Panc1 (cell line): Measurements from ENCODE around the gene CDH15. TPM values are rescaled to one million over a fixed set of nuclear protein-coding genes. Genes with fewer than 3 reads are reported as not detected.

Experiments used
- ATAC-seq: fragments of 200-7000 bp; cut with Tn5 transposase; 2 replicates; pipeline ENCODE4 v1.9.1; 2020; ENCODE audit warnings: mild to moderate bottlenecking, moderate library complexity
- BruUV-seq: library from RNA; stranded (reverse); fragments of 400-500 nt; replicated peaks from 2 replicates; lab custom pipeline; 2021; lab: Mats Ljungman, UMichigan
- CTCF ChIA-PET: fragments of 300-600 bp; sonication (Branson Sonifier 250); formaldehyde crosslinking; loops from one replicate; lab custom pipeline; 2022; ENCODE audit warnings: antibody characterized with exemption; lab: Charles Lee
- POLR2A ChIA-PET: fragments of 300-600 bp; sonication (Branson Sonifier 250); formaldehyde crosslinking; loops from one replicate; lab custom pipeline; 2022; ENCODE audit warnings: antibody characterized with exemption; lab: Charles Lee
- DNase-seq: peaks from one replicate; pipeline ENCODE4 v3.0.0-alpha.2; 2010; ENCODE audit warnings: low read depth, low spot score
- H3K27ac ChIP-seq: 2 replicates; pipeline ENCODE4 v1.5.1; 2011; ENCODE audit warnings: mild to moderate bottlenecking, low read length, inconsistent platforms
- H3K27me3 ChIP-seq: fragments of 200-500 bp; sonication (Bioruptor generic); 2 replicates; pipeline ENCODE4 v1.6.0; 2014; ENCODE audit warnings: low read length, inconsistent platforms; ENCODE audit not compliant: control insufficient read depth, insufficient read depth
- H3K36me3 ChIP-seq: fragments of 200-500 bp; sonication (Bioruptor generic); 2 replicates; pipeline ENCODE4 v1.5.1; 2014; ENCODE audit warnings: inconsistent platforms, mild to moderate bottlenecking, low read length, moderate library complexity; ENCODE audit not compliant: control insufficient read depth, insufficient read depth
- H3K4me1 ChIP-seq: 2 replicates; pipeline ENCODE4 v1.5.1; 2011; ENCODE audit warnings: inconsistent platforms, mild to moderate bottlenecking, low read length, moderate library complexity; ENCODE audit not compliant: control insufficient read depth, insufficient read depth
- H3K4me3 ChIP-seq, 2 experiments: 2 replicates each; pipeline ENCODE4 v1.5.1; 2011 to 2012; ENCODE audit warnings: low read depth in 2 of 2, low read length in 2 of 2, mild to moderate bottlenecking in 2 of 2, inconsistent platforms in 1 of 2, moderate library complexity in 1 of 2
- H3K9me3 ChIP-seq: fragments of 200-500 bp; sonication (Bioruptor generic); 2 replicates; pipeline ENCODE4 v1.5.1; 2014; ENCODE audit warnings: low read depth, mild to moderate bottlenecking, inconsistent platforms, low read length, moderate library complexity; ENCODE audit not compliant: control insufficient read depth, insufficient read depth
- POLR2AphosphoS5 ChIP-seq: IDR thresholded peaks from 2 replicates; pipeline ENCODE4 v1.6.1; 2012; ENCODE audit warnings: mild to moderate bottlenecking, low read depth, low read length, moderate library complexity
- SIN3A ChIP-seq: IDR thresholded peaks from 2 replicates; pipeline ENCODE4 v1.6.1; 2012; ENCODE audit warnings: low read depth, mild to moderate bottlenecking, low read length, moderate library complexity, borderline replicate concordance; ENCODE audit not compliant: insufficient read depth
- TCF7L2 ChIP-seq: IDR thresholded peaks from 2 replicates; pipeline ENCODE4 v1.6.1; 2011; ENCODE audit warnings: mild to moderate bottlenecking, low read depth, low read length, inconsistent platforms
- in situ Hi-C: cut with HindIII; loops from 2 replicates; pipeline ENCODE4 v1.10.0; 2016; ENCODE audit warnings: low sequenced_read_pairs, low pct_unique_long_range_greater_than_20kb
- intact Hi-C: fragments of 100-400 bp; cut with micrococcal nuclease; formaldehyde crosslinking; loops from one replicate; pipeline ENCODE4 v1.10.0; 2022; ENCODE audit not compliant: unreplicated experiment
- total RNA-seq: library from RNA; stranded (reverse); gene quantifications from one replicate; pipeline ENCODE4 v1.2.1, GENCODE V29; 2021; ENCODE audit not compliant: unreplicated experiment
- TF ChIP-seq, protein P1 (sequence below): fragments of 450-650 bp; IDR thresholded peaks from 2 replicates; pipeline ENCODE4 v1.5.1; 2017; ENCODE audit warnings: mild to moderate bottlenecking
- TF ChIP-seq, protein P2 (sequence below), 2 experiments: IDR thresholded peaks; 2 replicates each; pipeline ENCODE4 v1.6.1; 2011 to 2012; ENCODE audit warnings: low read depth in 2 of 2, control low read depth in 1 of 2, low read length in 1 of 2, mild to moderate bottlenecking in 1 of 2, moderate library complexity in 1 of 2; ENCODE audit not compliant: insufficient read depth in 1 of 2

The CDH15 gene
- total RNA-seq, 1 experiment from 2014 or later: 0.51 TPM

DNA sequence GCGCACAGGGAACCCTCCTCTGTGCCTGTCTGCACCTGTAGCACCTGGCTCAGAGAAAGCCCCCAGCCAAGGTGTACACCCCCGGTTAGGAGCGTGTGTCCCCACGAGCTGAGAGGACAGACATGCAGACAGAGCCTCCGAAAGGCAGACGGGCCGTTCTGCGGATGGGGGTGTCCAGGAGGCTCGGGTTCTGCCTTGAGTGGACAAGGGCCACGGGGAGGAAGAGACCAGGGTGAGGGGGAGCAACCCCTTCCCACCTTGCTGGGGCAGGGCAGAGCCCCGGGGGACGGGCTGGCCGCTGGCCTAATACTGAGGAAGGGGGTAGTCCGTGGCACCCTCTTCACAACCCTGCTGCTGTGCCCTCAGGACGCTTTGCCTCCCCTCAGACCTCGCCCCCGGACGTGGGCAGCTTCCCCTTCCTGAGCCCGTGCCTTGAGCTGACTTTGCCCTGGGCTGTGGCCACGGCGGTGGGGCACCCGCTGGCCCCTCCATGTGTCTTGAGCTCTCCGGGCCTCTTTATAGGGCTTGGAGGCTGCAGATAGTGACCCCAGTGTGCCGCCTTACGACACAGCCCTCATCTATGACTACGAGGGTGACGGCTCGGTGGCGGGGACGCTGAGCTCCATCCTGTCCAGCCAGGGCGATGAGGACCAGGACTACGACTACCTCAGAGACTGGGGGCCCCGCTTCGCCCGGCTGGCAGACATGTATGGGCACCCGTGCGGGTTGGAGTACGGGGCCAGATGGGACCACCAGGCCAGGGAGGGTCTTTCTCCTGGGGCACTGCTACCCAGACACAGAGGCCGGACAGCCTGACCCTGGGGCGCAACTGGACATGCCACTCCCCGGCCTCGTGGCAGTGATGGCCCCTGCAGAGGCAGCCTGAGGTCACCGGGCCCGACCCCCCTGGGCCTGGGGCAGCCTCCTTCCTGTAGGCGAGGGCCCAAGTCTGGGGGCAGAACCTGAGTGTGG is 23.1 kb downstream of the CDH15 start:
- BruUV-seq: no TSS peak
- Histone ChIP-seq H3K4me1 (no peaks in the 10 kb centered on the region), H3K36me3 (no peaks in the 10 kb centered on the region; the same call in 1 of the 2 replicates), H3K9me3 (no peaks in the 10 kb centered on the region), H3K4me3 (no peak overlapping the region), H3K27me3 (no peaks in the 10 kb centered on the region), H3K27ac (no peak overlapping the region)
- TF ChIP-seq, protein P1, sequence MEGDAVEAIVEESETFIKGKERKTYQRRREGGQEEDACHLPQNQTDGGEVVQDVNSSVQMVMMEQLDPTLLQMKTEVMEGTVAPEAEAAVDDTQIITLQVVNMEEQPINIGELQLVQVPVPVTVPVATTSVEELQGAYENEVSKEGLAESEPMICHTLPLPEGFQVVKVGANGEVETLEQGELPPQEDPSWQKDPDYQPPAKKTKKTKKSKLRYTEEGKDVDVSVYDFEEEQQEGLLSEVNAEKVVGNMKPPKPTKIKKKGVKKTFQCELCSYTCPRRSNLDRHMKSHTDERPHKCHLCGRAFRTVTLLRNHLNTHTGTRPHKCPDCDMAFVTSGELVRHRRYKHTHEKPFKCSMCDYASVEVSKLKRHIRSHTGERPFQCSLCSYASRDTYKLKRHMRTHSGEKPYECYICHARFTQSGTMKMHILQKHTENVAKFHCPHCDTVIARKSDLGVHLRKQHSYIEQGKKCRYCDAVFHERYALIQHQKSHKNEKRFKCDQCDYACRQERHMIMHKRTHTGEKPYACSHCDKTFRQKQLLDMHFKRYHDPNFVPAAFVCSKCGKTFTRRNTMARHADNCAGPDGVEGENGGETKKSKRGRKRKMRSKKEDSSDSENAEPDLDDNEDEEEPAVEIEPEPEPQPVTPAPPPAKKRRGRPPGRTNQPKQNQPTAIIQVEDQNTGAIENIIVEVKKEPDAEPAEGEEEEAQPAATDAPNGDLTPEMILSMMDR: no peak
- TF ChIP-seq POLR2AphosphoS5 (no peak), SIN3A (no peak), TCF7L2 (no peak)
- TF ChIP-seq, protein P2, sequence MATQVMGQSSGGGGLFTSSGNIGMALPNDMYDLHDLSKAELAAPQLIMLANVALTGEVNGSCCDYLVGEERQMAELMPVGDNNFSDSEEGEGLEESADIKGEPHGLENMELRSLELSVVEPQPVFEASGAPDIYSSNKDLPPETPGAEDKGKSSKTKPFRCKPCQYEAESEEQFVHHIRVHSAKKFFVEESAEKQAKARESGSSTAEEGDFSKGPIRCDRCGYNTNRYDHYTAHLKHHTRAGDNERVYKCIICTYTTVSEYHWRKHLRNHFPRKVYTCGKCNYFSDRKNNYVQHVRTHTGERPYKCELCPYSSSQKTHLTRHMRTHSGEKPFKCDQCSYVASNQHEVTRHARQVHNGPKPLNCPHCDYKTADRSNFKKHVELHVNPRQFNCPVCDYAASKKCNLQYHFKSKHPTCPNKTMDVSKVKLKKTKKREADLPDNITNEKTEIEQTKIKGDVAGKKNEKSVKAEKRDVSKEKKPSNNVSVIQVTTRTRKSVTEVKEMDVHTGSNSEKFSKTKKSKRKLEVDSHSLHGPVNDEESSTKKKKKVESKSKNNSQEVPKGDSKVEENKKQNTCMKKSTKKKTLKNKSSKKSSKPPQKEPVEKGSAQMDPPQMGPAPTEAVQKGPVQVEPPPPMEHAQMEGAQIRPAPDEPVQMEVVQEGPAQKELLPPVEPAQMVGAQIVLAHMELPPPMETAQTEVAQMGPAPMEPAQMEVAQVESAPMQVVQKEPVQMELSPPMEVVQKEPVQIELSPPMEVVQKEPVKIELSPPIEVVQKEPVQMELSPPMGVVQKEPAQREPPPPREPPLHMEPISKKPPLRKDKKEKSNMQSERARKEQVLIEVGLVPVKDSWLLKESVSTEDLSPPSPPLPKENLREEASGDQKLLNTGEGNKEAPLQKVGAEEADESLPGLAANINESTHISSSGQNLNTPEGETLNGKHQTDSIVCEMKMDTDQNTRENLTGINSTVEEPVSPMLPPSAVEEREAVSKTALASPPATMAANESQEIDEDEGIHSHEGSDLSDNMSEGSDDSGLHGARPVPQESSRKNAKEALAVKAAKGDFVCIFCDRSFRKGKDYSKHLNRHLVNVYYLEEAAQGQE (IDR thresholded peaks at IDR 0.05; ENCODE audit: insufficient read depth in 1 of 2, low read depth in 2 of 2, low read length in 1 of 2): no peak
- in situ Hi-C loops (no loop called here), intact Hi-C loops (no loop called here)
- POLR2A ChIA-PET: no interaction called here
- CTCF ChIA-PET: no interaction called here
- ATAC-seq (no peak), DNase-seq (no peak)

DNA sequence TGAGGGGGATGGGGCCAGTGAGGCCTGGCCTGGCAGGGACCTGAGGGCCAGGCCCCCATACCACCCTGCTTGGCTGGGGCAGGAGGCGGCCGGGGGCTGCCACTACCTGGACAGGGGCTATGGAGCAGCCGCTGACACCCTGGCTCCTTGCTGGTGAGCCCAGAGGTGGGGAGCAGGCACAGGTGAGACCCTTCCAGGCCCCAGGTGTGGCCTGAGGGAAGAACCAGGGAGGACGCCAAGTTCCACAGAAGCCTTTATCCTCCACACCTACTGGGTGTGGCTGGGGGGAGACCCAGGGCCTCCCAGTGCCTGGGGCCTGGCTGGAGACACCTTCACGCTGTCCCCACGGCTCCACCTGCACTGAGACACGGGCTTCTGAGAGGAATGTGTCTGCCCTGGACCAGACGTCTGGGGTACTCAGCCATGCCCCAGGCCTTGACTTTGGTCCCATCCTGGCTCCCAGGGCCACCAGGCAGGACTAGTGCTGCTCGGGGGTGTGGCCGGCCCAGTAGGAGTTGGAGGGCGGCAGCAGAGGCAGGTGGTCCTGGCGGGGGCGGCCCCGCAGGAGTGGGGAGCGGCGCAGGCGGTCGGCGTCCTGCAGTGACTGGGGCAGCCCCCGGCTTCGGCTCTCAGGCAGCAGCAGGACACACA is 24.1 kb downstream of the CDH15 start:
- no TSS peak for BruUV-seq

More for the DNA sequence above, 24.1 kb downstream of the CDH15 start:
- in situ Hi-C loops (no loop called here), intact Hi-C loops (no loop called here)
- CTCF ChIA-PET: no interaction called here
- Histone ChIP-seq H3K9me3 (no peaks in the 10 kb centered on the region), H3K27me3 (no peaks in the 10 kb centered on the region), H3K36me3 (no peaks in the 10 kb centered on the region; the same call in 1 of the 2 replicates), H3K4me1 (no peaks in the 10 kb centered on the region), H3K27ac (no peak overlapping the region), H3K4me3 (no peak overlapping the region)
- DNase-seq (no peak), ATAC-seq (no peak)
- POLR2A ChIA-PET: no interaction called here
- TF ChIP-seq SIN3A (no peak), TCF7L2 (no peak), POLR2AphosphoS5 (no peak)
- TF ChIP-seq, protein P2 (IDR thresholded peaks at IDR 0.05; ENCODE audit: insufficient read depth in 1 of 2, low read depth in 2 of 2, low read length in 1 of 2): no peak
- TF ChIP-seq, protein P1: no peak
